CD4-positive, alpha-beta T cell treated with Interleukin-17A for 4 hours (primary cell): Measurements from ENCODE around the gene UGT1A5.

Experiments
- DNase-seq: peaks from one replicate; pipeline ENCODE4 v3.0.0-alpha.2; 2020; ENCODE audit warnings: mixed read lengths

UGT1A5 gene

GRCh38 chr2:233712611-233713261 lies at the start of gene UGT1A5:
Gene UGT1A5 (plus strand): TSS chr2:233712907. CDS start chr2:233712992, 85 bp downstream.
- no peak for DNase-seq

GRCh38 chr2:233663911-233664310 lies 48.8 kb upstream of the UGT1A5 start:
- DNase-seq: no peak

DNA sequence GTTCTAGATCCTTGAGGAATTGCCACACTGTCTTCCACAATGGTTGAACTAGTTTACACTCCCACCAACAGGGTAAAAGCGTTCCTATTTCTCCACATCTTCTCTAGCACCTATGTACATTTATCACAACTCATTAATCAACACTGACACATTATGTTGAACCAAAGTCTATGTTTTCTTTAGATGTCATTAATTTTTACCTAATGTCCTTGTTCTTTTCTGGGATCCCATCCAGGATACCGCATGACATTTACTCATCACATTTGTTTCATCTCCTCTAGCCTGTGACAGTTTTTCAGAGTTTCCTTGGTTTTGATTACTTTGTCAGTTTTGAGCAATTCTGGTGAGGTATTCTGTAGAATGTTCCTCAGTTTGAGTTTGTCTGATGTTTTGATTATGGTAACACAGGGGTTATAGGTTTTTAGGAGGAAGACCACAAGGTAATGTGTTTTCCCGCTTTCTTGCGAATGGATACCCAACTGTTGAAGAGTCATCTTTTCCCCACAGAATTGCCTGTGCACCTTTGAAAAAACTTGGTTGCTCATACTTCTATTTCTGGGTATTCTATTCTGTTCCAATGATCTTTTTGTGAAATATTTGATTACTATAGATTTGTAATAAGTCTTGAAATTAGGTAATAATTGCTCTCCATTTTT lies 44.0 kb upstream of the UGT1A5 start:
- no peak for DNase-seq

- DNase-seq: no peak
Observed at GRCh38 chr2:233671290-233672161, 41.2 kb upstream of the UGT1A5 start, which contains the start of gene UGT1A9. Gene UGT1A9 (plus strand): TSS chr2:233671898. CDS start chr2:233671935, 37 bp downstream.

DNA sequence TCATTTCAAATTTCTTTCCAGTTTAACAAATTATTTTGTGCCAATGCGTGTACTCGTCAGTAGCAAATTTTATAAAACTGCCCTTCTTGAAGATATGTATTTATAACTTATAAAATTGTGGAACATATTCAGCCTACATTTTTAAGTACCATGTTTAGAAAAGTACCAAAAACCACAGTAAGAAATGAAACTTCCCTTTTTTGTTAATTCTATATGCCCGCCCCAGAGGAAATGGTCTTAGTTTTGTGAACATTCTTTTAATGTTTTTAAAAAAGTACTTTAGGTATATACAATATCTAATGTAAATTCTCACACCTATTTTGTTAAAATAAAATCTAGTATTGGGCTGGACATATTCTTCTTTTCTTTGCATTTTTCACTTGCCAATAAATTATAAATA lies 39.8 kb upstream of the UGT1A5 start:
- DNase-seq: no peak

- DNase-seq: no peak
Observed at GRCh38 chr2:233673896-233674295, 38.8 kb upstream of the UGT1A5 start.

GRCh38 chr2:233674314-233674713 lies 38.4 kb upstream of the UGT1A5 start:
- DNase-seq: no peak

DNA sequence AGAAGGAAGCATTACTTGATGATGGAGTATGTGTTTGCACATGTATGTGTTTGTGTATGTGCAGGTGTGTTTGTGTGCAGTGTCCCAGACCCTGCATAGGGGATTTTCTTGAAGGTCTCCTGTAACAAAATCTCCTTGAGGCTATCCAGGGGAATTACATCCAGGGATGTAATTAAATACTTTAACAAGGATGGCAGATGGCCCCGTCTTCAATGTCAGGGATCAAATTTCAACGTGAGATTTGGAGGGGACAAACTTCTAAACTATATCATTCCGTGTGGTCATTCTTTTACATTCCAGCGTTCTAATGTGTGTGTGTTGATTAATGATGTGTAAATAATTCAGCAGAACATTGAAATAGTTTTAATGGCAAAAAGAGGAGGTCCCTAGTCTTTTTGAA lies 37.7 kb upstream of the UGT1A5 start:
- DNase-seq: no peak

- no peak for DNase-seq
Observed at GRCh38 chr2:233676046-233676445, 36.7 kb upstream of the UGT1A5 start.

- DNase-seq: no peak
Observed at GRCh38 chr2:233679196-233679595, 33.5 kb upstream of the UGT1A5 start.

GRCh38 chr2:233680361-233681045 lies 32.2 kb upstream of the UGT1A5 start:
- DNase-seq: no peak

DNA sequence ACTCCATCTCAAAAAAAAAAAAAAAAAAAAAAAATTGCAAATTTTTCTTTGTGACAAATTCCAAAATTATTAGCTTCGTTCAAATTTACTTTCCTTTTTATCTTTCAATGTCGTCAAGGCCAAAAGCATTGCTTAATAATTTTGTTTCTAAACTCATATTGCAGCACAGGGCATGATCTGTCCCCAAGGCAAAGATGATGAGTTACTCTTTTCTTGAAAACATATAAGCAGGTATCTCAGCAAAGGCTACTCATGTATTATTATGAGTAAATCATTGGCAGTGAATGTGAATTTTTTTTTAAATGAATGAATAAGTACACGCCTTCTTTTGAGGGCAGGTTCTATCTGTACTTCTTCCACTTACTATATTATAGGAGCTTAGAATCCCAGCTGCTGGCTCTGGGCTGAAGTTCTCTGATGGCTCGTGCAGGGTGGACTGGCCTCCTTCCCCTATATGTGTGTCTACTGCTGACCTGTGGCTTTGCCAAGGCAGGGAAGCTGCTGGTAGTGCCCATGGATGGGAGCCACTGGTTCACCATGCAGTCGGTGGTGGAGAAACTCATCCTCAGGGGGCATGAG lies 31.1 kb upstream of the UGT1A5 start, which contains the start of gene UGT1A7:
UGT1A7 (plus strand) TSS at position 381 of the 579 bp plus-strand sequence; CDS start at position 418, 37 bp downstream.
- no peak for DNase-seq

DNA sequence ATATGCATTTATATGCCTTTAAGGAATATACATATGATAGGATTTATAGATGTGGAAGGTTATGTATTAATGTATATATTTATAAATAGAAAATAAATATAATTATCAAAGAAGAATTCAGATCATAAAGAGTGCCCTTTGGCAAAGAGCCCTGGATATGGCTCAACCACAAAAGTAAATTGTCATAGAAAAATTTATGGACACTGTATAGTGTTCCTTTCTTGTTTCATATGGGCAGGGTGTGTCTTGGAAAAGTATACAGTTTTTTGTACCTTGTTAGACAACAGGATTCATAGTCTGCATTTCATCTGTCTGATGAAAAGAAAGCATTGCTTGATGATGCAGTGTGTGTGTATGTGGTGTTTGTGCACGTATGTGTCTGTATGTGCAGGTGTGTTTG lies 28.1 kb upstream of the UGT1A5 start:
- no peak for DNase-seq

DNA sequence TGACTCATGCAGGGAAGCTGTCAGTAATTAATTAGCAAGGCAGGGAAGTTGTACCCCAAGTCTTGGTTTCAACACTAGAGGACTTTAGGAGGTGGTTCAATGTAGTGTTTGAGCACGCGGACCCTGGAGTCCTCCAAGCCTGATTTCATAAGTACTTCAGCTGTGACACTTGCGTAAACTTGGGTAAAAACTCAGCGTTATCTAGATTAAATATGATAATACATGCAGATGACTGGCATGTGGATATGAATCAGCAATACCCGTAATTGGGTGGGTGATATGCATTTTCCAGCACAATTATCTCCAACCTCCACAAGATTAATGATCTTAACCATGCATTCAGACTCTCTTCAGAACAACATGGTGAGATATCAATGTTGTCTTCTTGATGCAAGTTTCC lies 25.8 kb upstream of the UGT1A5 start:
- no peak for DNase-seq

DNA sequence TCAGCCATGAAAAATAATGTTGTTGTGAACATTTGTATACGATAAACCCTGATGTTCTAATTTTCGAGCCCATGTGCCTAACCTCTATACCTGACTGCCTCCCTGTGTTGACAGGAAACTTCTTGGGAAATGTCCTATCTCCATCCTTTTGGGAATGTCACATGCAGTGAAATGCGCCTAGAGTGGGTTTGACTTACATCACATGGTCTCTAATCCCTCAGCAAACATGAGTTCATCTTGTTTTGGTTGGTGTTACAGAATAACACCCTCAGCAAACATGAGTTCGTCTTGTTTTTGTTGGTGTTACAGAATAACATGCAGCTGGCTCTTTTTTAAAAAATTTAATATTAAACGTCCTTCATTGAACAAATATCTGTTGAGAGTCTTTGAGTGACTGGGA lies 24.4 kb upstream of the UGT1A5 start:
- DNase-seq: no peak

DNA sequence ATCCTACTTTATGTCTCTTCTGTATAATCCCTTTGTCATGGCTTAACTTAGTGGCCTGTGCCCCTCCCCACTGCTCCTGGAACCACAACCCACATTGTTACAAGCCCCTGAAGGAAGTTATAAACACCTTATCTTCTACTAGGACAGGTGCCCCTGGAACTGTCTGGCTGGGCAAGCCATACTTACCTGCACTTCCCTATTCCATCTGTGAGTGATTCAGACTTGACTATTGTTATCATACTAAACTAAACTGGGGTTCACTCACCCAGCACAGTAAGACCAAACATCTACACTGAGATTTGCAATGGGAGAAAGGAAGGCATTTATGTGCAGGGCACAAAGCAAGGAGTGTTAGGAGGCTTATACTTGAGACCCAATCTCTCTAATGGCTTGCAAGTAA lies 23.7 kb upstream of the UGT1A5 start:
- DNase-seq: no peak

- no peak for DNase-seq
Observed at GRCh38 chr2:233689501-233689900, 23.2 kb upstream of the UGT1A5 start.

DNA sequence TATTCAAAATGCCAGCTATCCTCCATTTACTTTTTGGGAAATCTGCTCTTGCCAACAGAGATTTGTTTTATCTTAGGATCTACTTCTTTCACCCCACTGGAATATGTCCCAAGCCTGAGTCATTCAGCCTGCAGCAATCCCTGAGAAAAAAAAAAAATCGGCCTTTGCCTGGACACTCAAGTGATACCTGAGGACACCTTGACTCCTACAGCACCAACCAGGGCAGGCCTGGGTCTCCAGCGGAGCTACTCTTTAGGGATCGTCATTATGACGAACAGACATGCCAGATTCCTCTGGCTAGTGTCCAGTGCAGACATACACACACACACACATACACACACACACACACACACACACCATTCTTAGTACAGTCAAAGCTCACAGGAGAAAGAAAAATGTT lies 22.3 kb upstream of the UGT1A5 start:
- no peak for DNase-seq

DNA sequence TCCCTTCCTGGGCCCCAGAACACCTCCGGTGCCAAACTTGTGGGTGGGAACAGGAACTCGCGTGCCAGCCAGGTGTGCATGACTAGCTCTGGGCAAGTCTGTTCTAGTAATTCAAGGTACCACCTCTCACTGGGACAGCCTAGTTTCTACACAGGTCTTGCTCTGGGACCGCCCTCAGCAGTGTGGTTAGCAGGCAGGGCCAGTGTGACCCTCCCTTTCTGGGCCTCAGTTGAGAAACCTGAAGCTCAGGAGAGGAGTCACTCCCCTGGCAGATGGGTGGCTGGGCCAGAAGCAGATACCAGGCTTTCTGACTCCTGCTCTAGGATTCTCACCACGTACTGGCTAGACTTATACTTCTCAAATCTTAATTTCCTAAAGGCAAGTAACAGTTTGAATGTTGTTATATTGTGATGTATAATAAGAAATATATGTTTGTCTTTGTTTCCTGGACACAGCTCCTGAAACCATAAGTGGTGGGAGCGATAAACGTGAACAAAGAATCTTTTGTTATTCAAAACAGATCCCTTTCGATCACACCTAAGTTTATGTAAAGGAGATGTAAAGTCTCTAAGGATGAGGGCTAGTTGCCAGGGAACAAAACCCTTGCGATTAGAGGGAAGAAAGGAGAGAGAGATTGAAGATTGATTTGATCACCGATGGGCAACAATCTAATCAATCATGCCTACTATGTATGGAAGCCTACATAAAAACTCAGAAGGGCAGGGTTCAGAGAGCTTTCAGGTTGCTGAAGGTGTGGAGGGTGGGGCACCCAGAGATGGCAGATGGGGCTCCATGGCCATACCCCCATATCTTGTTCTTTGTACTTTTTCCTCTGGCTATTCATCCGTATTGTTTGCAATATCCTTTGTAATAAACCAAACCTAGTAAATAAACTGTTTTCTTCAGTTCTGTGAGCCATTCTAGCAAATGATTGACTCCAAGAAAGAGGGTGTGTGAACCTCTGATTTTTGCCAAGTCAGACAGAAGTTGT lies 21.0 kb upstream of the UGT1A5 start:
- no peak for DNase-seq

DNA sequence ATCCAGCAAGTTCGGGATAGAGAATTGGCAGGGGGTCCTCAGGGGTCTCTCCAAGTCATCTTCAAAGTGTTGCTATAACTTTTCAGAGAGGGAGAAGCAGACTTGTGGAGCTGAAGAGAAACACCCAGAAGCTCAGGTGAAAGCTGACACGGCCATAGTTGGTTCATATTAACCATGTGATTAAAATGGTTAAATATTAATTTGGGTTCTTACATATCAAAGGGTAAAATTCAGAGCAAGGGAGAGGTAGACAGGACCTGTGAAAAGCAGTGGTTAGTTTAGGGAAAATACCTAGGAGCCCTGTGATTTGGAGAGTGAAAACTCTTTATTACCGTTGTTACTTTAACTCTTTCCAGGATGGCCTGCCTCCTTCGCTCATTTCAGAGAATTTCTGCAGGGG lies 20.1 kb upstream of the UGT1A5 start, which contains the start of gene UGT1A6:
UGT1A6 (plus strand) TSS at position 243 of the 400 bp plus-strand sequence; CDS start at position 358, 115 bp downstream.
- DNase-seq: no peak

DNA sequence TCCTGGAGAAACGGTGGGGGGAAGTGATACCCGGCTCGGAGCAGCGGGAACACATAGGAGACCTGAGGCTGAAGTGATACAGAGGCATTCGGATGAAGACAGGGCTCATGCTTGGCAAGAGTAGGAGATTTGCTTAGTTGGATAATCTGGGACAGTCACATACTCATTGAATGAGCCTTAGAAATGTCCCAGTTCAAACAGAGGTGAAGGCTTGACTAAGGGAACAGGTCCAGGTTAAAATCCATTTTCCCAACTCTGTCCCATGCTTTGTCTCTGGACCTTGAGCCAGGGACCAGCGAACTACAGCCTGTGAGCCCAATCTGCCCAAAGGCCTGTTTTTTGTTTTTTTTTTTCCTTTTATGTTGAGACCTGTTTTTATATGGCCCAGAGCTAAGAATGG lies 18.7 kb upstream of the UGT1A5 start:
- no peak for DNase-seq
